Activated CD8-positive, alpha-beta memory T cell treated with anti-CD3 and anti-CD28 coated beads for 4 hours (primary cell): ENCODE measurements around the gene PIK3R2.
A peak's percentile ranks its signal among the peaks of the same experiment; 100 is the strongest.
"Not testable (repeated sequence)": the region's sequence is repeated elsewhere in the genome, so short reads cannot be mapped to it uniquely, and the experiment has no call there.

Experiments used
- DNase-seq, 2 donors: peaks; one replicate each; pipeline ENCODE4 v3.0.0-alpha.2; 2020; ENCODE audit warnings: low read depth in 2 of 2

PIK3R2 gene

GRCh38 chr19:18152817-18153555 is at the start of gene PIK3R2:
PIK3R2 (plus strand) TSS chr19:18153163; CDS start chr19:18155880, 2,717 bp downstream.
- peak; percentile 99 for DNase-seq

GRCh38 chr19:18104793-18105131 is 48.2 kb upstream of the PIK3R2 start:
- DNase-seq, result no peak

DNA sequence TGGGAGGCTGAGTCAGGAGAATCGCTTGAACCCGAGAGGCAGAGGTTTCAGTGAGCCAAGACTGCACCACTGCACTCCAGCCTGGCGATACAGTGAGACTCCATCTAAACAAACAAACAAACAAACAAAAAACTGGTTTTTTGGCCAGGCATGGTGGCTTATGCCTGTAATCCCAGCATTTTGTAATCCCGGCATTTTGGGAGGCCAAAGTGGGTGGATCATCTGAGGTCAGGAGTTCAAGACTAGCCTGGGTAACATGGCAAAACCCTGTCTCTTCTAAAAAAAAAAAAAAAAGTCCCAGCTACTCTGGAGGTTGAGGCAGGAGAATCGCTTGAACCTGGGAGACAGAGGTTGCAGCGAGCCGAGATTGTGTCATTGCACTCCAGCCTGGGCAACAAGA is 47.7 kb upstream of the PIK3R2 start:
- not testable (repeated sequence) for DNase-seq

DNA sequence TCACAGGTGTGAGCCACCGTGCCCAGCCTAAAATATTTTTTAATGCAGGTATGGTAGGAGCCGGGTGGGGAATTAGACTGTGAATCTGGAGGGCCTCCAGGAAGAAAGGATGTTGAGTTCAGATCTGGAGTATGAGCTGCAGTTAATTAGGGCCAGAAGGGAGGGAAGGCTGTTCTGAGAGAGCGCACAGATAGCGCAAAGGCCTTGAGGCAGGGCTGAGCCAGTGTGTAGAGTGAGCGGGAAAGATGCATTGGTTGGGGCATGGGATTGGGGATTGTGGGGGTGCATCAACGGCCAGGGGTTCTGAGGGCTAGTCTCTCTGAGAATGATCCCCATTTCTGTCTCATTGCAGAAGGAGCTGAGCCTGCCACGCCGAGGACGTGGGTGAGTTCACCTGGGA is 45.7 kb upstream of the PIK3R2 start:
- no peak for DNase-seq

- no peak for DNase-seq
Measured at GRCh38 chr19:18108897-18109296, 44.1 kb upstream of the PIK3R2 start.

GRCh38 chr19:18109341-18109732 is 43.6 kb upstream of the PIK3R2 start:
- DNase-seq, result no peak

- DNase-seq, result no peak
Measured at GRCh38 chr19:18109733-18110608, 43.0 kb upstream of the PIK3R2 start.

- no peak for DNase-seq
Measured at GRCh38 chr19:18110609-18111232, 42.2 kb upstream of the PIK3R2 start.

- DNase-seq, result peak; percentile 58 to 65
Measured at GRCh38 chr19:18112989-18113478, 39.9 kb upstream of the PIK3R2 start.

- no peak for DNase-seq
Measured at GRCh38 chr19:18113827-18114226, 39.1 kb upstream of the PIK3R2 start.

GRCh38 chr19:18114483-18114882 is 38.5 kb upstream of the PIK3R2 start:
- DNase-seq, result no peak

- DNase-seq, result no peak
Measured at GRCh38 chr19:18117364-18117691, 35.6 kb upstream of the PIK3R2 start.

- peak; percentile 87 to 93 for DNase-seq
Measured at GRCh38 chr19:18117692-18118378, 35.1 kb upstream of the PIK3R2 start.

- no peak for DNase-seq
Measured at GRCh38 chr19:18118420-18119012, 34.4 kb upstream of the PIK3R2 start.

DNA sequence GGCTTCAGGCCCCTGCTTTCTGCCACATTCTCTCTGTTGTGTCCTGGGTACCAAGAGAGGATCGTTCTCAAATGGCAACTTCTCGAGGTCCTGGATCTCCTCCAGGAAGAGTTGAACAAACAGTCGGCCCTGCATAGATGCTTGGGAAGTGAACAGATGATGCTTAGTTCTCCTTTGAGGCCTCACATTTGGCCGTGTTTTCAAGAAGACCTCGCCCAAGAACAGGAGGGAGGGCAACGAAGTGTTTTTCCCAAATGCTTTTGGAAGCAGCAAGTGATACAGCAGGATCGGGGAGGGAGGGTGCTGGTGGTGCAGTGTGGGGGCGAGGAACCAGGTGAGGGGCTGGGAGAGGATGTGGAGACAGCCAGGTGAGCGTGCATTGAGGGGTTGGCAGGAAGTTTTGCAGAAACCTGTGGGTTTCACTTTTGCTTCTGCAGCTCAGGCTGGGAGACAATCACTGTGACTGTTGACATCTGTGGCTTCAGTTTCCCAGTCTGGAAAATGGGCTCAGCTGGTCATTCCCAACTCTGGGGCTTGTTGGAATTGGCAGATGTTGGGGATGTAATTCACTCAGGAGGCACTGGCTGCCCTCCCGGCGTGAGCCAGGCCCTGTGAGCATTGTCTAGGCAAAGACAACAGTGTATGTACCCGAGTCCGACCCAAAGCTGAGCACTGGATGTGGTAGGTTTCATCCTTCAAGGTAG is 33.8 kb upstream of the PIK3R2 start:
- DNase-seq, result no peak

DNA sequence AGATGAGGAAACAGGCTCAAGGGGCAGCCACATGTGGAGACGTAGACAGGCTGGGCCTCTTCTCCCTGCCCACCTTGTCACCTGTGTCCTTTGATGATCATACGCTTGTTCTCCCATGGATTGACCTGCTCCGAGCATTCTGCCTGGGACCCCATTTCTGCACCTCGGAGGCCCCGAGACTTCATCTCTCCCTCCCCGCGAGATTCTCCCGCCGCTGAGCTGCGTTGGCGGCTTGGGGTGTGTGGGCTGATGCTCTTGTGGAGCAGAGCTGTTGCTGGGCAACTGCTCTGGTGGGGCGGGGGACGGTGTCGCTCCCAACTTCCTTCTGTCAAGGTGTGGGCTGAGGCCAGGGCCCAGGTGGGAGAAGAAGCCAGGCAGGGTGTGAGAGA is 33.3 kb upstream of the PIK3R2 start:
- DNase-seq, result peak in 1 of 2 donors; percentile 53

DNA sequence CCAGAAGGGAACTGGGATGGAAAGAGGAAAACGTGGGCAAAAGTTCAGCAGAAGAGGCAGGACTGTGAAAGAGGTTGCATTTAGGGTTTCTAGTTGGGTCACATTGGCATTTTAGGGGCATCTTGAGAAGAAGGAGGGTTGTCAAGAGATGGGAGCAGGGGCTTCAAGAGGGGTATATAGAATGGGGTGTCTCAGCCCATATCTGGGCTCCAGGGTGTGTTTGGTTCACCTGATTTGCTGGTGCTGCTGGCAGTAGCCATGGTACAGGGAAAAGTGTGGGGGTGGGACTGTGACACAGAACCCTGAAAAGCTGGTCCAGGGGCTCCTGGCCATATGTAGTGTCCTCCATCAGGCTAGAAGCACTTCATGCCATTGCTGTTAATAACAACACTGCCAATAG is 32.8 kb upstream of the PIK3R2 start:
- no peak for DNase-seq

GRCh38 chr19:18121166-18121565 is 31.8 kb upstream of the PIK3R2 start:
- DNase-seq, result no peak

GRCh38 chr19:18122424-18122823 is 30.5 kb upstream of the PIK3R2 start:
- DNase-seq, result no peak

DNA sequence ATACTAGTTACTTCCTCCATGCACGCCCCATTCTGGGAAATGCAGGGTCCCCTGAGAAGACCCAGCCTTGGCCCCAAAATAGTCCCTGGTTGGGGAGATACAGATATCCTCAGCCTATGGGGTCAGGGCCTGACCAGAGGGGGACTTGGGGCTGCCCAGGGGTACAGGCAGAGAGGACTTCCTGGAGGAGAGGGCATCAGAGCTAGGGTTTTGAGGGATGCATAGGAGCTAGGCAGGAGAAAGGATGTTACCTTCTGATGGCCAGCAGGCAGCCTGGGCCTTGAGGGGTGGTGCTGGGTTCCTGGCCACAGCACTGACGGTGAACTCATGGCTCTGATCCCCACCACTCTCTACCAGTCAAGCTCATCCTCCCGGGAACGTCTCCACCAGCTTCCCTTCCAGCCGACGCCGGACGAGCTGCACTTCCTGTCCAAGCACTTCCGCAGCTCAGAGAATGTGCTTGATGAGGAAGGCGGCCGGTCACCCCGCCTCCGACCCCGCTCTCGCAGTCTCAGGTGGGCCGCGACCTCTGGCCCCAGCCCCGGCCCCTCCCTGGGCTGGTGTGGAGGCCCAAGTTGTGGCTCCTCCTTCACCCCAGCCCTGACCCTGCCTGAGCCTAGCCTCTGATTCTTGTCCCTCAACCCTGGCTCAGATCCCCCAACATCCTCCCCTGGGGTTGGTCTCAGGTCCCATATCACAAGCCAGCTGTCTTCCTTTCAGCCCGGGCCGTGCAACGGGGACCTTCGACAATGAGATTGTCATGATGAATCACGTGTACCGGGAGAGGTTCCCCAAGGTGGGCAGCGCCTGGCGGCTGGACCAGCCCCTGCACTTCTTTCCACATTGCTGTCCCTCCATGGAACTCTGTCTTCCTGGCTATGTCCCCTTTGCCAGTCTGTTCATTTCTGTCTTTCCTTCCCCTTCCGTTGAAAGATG is 29.8 kb upstream of the PIK3R2 start:
- no peak for DNase-seq
